NCI-H146 treated with DMSO at 0.1 percent for 48 hours (cell line): ENCODE results near the gene PRCD.

Experiments used
- DNase-seq: peaks from one replicate; lab custom pipeline; 2025; ENCODE audit not compliant: unreplicated experiment; lab: John Stamatoyannopoulos, UW

The PRCD gene

DNA sequence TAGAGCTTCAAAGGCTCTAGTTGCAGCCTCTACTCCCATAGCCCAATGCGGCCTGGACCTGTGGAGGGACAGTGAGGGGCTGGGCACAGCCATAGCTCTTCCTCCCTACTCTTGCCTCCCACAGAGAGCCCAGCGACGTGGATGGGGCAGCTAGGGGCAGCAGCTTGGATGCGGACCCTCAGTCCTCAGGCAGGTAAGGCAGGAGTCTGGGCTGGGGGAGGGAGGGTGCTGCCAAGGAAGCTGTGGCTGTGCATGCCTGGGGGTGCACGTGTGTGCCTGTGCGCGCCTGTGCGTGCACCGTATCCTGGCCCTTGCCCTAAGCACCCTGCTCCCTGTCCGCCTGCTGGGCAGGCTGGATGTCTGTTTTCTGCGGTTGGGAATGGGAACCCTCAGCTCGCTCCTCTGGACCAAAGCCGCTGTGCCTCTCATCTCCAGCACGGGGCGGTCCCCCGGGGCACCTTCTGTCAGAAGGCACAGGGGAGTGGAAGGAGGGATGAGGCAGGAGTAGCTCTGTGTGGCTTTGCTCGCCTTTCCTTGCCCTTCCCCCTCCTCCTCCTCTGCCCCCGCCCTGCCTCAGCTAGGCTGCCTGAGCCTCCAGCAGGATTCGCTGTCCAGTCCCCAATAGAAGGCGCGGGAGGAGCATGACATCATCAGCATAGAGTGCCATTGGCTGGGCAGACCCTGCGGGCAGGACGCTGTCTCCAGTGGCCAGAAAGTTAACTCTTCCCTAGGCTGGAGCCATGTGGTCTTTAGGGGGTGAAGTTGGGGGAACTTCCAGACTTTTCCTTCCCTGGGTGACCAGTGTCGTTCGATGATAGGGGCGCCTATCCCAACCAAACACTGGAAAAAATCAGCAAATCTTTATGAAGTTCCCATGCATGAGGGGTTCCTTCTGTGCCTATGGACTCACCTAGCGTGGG is 797 bp downstream of the PRCD start:
- peak; percentile 90 for DNase-seq

DNA sequence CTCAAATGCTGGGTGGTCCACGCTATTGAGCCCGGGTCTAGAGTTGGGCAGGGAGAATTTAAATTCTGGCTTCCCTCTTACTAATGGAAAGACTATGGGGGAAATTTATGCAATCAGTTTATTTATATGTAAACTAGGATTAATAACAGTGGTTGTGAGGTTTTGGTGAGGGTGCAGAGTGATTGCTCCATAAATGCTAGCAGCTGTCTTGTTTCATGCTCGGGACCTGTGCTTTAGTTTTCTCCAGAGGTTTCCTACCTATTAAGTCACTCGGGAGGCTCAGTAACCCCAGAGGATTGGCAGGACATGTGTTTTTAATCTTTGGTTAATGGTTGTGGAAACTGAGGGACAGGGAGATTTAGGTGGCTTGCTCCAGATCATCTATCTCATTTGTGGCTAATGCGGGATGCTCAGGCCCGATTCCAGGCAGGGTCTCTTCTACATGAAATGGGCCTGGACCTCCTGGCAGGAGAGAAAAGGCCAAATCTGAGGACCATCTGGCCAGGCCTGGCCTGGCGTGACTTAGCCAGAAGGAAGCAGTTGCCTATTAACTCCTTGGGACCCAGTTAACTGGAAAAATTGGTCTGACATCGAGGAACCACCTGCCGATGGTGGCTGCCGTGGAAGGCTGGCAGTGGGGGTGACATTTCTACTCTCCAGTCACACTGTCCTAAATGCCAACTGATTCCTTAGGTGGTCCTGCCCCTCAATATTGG is 2.1 kb downstream of the PRCD start:
- DNase-seq, result no peak

DNA sequence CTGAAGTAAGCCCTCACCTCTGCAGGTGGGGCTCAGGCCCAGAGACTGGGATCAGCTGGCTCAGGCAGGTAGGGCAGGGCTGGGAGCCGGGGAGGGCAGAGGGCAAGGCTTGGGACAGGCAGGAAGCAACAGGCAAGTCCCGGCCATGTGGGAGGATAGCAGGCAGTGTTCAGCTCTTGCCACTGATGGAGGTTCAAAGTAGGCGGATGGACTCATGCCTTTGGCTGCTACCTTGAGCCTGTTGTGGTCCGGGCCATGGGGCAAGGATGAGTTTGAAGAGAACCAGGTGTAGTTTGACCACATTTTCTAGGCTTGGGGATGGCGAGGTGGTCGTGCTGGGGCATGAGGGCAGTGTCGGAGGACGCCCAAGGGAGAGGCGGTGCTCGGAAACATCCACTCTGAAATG is 2.7 kb downstream of the PRCD start:
- DNase-seq, result no peak

DNA sequence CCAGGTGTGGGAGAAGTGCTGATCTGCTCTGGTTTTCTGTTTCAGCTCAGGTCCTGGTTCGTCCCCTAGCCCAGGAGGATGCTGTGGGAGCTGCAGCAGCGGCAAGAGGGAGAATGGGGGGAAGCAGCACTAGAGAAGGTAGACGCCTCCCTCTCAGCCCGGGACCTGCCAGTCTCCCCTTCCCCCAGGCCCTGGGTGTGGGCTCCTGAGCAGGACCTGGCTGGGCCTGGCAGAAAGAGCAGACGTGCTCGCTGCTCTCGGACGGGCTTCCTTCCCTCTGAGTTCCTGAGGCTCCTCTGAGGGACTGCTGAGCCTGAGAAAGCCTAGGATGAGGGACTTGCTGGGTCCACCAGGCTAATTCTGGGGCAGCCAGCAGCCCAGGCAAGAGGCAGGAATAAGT is 3.1 kb downstream of the PRCD start:
- no peak for DNase-seq

DNA sequence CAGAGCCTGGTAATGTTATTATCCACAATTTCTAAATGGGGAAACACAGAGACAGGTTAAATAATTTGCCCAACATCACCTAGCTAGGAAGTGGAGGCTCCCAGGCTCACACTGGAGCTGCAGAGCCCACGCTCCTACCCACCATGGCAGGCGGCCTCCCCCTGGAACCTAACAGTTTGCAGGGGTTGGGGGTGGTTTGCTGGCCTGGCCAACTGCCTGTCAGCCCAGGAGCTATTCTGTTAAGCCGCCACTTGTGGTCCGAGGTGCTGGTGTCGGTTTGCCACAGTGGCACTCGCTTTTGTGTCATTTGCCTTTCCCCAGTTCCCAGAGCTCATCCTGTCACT is 3.6 kb downstream of the PRCD start:
- DNase-seq, result no peak

DNA sequence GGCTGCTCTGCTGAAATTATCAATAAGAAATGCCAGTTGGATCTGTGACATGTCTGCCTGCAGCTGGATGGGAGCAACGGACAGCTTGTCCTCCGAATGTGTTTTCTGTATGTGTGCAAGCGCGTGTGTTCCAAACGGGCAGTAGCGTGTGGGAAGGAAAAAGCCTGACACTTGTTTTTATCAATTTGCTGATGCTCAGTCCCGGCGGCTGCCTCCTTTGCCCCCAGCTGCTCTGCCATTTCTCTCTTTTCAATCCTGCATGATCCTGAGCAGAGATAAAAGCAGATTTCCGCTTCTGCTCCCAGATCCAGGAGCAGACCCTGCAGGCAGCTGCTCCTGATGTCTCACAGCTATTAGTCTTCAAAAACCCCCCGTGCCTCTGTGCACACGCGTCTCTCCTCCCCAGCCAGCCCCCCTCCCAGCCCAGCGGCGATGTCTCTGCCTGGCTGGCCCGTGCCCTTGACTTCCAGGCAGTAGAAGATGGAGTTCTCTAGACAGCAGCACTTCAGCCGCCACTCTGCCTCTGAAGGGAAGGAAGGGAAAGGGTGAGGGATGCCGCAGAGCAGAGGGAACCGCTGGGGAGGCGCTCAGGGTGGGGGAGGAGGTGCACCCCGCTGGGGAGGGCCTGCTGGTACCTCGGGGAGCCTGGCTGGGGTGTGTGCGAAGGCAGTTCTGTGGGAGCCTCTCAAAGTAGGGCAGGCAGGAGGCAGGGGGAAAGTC is 4.1 kb downstream of the PRCD start:
- DNase-seq, result peak; percentile 12

DNA sequence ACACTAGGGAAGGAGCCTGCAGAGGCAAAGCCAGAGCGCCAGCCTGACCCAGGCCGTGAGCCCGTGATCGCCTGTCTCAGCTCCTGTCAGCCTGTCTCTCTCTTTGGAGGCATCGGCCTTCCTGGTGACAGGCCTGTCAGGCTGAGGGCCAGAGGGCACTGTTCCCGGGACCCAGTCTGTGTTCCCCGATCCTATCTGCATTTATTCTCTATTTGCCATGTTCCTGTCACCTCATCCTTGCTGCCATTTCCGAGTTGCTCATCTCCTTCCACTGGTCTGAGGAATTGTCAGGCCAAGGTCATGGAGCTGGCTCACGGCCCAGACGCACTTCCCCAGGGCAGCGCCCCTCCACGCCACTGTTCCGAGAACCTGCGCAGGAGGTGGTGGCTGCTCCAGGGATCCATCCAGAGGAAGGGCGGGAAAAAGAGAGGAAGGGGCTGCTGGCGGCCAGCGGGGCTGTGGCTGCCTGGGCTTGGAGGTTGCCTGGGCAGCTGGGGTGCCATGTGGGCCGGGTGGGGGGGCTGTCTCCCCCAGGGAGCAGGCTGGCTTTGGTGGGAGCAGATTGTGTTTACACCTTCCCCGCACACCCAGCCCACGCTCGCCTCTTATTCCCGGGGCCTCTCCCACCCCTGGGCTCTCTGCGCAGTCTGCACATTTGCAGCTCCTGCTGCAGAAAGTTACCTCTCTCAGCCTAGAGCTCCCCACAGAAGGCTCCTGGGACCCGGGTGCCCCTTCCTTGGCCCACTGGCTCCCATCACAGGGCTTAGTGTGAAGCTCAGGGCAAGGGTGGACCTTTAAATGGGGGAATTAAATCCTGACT is 4.9 kb downstream of the PRCD start:
- DNase-seq, result no peak

DNA sequence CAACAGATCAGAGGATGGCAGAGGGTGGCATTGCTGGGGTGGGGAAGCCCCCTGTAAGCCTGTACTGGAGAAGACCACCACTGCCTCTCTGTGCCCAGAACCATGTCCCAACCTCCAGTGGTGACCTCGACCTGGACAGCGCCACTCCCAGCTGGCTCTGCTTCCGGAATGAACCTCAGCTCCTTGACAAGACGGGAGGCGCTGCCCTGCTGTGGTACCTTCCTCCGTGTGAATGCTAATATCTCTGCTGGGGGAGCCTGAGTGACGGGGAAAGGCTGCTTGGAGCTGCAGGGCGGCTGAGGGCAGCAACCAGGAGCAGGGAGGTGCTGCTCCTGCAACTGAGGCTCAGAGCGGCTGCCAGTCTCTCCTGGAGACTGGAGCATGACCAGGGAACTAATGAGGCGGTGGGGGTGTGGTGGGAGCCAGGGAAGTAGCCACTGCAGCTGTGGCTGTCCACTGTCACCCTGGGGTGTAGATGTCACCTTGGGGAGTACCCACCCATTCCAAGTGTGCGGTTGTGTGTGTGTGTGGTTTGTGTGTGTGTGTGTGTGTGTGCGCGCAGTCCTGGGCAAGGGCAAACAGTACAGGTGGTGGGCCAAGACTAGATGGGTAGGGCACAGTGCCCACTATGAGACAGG is 6.2 kb downstream of the PRCD start:
- DNase-seq, result no peak

- DNase-seq, result no peak
These were observed 6.8 kb downstream of the PRCD start for GRCh38 chr17:76546556-76547182.

DNA sequence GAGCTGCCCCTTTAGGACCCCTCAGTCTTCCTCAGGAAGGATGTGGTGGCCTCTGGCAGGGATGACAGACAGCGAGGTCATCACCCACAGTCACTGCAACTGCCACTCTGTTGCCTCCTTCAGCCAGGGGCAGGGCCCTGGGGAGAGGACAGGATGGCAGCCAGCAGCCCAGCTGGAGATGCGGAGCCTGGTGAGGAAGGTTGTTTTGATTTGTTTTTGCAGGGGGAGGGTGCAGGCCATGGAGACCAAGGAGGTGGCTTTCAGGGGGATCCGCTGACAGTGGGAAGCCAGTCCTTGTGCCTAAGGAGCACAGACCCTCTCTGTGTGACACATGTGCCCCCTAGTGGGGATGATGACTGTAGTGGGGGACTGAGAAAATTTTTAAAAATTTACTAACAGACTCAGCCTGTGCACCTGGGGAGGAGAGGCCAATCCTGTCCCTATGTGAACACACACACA is 7.4 kb downstream of the PRCD start:
- DNase-seq, result peak; percentile 22

- no peak for DNase-seq
These were observed 7.9 kb downstream of the PRCD start for GRCh38 chr17:76547642-76548202.

DNA sequence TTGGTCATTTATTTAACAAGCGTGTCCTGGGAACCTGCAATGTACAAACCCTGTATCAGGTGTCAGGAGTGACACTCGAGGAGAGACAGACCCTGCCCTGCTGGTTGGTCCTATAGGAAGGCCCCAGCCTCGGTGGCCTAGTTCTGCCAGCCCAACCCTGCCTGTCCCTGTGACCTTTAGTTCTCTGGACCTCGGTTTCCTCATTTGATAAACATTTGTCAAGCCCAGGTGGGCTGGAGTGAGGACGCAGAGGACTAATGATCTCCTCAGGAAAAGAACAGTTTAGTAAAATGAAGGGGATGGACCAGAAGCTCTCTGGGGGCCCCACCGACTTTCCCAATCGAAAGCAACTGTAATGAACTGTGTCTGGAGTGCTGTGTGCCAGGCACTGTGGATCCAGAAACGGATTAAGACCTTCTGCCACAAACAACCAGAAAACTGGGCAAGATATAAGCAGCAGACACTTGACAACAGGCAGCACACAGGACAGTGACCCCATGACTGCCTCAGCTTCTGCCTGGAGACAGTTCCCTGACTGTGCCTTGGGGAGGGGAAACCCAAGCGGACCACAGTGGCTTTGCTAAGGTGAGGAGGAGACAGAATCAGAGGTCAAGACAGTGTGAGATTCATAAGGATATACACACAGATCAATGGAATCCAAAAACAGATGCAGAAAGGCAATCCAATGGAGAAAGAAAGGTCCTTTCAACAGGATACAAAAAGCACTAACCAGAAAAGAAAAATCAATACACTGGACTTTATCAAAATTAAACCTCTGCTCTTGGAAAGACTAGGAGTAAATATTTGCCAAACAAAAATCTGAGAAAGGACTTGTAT is 8.8 kb downstream of the PRCD start:
- DNase-seq, result no peak

GRCh38 chr17:76549215-76549518 is 9.3 kb downstream of the PRCD start:
- no peak for DNase-seq

DNA sequence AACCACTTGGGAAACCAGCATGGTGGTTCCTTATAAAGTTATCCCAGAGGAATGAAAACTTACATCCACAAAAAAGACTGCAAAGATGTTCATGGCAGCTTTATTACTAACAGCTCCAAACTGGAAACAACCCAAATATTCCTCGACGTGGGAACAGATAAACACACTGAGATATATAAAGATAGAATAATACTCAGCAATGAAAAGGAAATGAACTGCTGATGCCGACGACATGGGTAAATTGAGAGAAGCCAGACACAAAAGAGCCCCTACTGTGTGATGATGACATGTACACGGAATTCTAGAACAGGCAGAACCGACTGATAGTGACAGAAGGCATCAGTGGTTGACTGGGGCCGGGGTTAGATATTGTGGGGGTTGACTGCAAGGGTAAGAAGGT is 9.7 kb downstream of the PRCD start:
- no peak for DNase-seq

DNA sequence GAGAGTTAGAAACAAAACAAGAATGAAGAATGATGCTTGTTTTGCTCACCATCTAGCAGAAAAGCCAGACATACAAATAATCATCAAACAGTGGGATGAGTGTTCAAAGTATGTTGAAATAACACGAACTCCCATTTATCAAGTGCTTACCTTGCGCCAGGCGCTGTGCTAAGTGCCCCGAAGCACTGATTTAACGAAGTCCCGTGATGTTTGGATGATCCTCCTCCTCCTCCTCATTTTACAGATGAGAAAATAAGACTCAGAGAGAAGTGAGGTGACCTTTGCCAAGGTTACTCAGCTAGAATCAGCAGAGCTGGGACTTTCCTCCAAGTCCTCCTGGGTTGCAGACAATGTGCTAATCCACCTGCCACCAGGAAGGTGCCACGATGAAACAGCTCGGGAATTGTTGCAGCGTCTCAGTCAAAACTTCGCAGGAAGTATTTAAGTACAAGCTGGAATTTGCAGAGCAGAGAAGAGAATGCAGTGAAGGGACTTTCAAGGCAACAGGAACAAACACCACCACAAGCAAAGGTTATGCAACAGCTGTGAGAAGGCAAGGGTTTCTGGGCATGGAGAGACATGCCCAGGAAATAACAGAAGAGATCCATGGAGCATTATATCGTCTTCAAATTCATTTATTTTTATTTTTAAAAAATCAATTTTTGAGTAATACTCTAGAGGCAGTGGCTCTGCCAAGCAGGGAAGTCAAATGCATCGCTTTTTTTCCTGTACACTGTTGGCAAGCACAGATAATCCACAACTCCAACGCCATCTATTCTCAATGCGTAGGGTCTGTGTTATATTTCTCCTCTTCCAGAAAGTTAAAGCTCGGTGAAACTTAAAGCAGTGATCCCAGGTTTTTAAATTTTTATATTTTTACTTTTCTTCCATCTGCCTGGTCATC is 11.1 kb downstream of the PRCD start:
- DNase-seq, result no peak

DNA sequence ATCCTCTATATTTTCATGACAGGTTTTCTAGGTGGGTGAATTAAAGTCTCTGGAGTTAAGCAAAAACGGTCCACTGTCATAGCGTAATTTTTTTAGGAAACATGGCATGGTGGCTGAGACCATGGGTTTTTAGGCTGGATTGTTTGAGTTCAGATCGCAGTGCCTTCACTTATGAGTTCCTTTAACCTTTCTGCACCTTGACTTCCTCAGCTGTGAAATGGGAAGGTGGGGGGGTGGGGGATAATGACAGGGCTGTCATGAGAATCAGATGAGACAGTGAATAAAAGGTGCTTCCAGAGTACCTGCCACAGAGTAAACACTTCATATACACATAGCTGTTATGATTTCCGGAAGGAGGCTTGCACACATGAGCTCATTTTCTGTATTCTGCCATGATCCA is 11.8 kb downstream of the PRCD start:
- no peak for DNase-seq

DNA sequence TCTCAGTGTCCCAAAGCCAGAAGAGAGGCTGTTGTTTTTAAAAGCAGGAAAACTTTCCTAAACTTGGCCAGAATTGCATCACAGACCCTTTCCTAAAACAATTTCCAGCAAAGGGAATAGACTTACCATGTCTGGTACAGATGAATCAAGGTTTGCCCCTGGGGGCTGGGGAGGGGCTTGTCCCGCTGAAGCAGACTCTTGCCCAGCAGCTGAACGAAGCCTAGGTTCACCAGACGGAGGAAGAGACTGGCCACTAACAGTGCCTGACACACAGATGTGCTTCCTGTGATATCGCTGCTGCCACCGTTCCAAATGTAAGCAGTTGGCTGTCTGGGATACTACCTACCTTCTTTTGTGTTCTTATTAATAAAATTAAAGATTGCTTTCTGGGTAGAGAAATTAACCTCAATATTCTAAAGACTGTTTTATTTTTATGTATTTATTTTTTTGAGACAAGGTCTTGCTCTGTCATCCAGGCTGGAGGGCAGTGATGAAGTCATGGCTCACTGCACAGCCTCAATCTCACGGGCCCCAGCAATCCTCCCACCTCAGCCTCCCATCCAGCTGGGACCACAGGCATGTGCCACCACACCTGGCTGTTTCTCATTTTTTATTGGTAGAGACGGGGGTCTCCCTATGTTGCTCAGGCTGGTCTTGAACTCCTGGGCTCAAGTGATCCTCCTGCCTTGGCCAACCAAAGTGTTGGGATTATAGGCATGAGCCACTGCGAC is 13.5 kb downstream of the PRCD start:
- no peak for DNase-seq
